Endometrial microvascular endothelial cells (primary cell): ENCODE measurements around the gene LIMK2. TPM values are rescaled to one million over a fixed set of nuclear protein-coding genes. Genes with fewer than 3 reads are reported as not detected.
"Not testable (repeated sequence)": the region's sequence is repeated elsewhere in the genome, so short reads cannot be mapped to it uniquely, and the experiment has no call there.

Experiments used
- in situ Hi-C: cut with HindIII; loops from 2 replicates; pipeline ENCODE4 v1.10.0; 2017; ENCODE audit warnings: low sequenced_read_pairs, low pct_unique_long_range_greater_than_20kb; ENCODE audit errors: inconsistent ontology term
- total RNA-seq: library from RNA; depleted of rRNA; stranded (reverse); fragments of >200 nt; gene quantifications from one replicate; pipeline ENCODE4 v1.2.3, GENCODE V29; 2015; ENCODE audit errors: inconsistent ontology term

Gene LIMK2
- total RNA-seq, 1 donor from 2014 or later = 45.4 TPM

DNA sequence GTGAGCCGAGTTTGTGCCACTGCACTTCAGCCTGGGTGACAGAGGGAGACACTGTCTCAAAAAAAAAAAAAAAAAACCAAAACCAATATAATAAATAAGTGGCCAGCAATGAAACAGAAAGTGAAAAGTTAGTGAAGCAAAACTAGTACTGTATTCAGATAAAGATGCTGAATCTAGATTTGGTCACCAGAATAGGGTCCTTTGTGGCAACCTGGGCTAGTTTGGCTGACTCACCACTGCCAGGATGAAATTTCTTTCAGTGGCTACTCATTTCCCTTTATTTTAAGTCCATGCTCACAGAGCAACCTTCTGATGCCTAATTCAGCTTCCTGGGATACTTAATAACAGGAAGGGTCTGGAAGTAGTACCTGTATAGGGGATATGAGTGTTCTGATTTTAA lies 26.0 kb downstream of the LIMK2 start:
- in situ Hi-C loops = no loop called here

DNA sequence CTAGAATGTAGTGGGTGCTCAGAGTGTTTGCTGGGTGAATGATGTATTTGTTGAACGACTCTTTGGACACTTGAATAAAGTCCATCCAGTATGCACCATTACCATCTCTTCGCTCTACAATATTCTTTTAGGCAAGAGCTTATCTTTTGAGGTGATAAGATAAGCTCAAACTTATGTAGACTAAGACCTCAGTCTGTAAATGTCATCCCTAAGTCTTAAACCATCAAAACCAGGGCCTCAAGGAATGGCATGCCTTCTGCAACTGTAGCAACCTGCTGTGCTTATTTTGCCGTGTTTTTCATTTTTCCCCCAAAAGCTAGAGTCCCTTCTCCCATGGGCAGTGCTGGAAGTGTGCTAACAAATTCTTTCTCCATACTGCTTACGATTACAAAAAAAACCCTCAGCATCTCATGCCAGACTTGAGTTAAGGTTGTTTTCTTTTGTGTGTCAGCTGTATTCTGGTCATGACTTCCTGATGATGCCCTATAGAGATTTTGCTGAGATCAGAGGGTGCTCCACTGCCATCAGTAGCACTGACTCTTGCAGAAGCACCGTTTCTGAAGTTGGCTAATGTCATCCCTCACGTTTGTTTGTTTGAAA lies 27.8 kb downstream of the LIMK2 start:
- in situ Hi-C loops = no loop called here

DNA sequence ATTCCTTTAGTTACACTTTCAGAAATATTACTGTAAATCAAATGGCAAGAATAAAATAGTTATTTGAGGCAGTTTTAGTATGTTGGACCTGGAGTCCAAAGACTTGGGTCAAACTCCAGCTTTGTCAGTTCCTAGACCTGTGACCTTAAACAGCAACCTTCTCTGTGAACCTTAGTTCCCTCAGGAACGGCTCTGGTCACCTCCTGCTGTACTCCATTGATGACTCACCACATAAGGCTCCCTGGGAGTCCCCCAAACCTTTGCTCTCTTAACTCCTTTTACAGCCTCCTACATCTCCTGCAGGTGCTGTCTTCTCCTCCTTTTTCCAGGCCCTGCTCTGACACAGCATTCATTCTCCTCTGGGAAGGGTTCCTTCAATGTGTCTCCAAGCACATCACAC lies 29.1 kb downstream of the LIMK2 start:
- in situ Hi-C loops = no loop called here

DNA sequence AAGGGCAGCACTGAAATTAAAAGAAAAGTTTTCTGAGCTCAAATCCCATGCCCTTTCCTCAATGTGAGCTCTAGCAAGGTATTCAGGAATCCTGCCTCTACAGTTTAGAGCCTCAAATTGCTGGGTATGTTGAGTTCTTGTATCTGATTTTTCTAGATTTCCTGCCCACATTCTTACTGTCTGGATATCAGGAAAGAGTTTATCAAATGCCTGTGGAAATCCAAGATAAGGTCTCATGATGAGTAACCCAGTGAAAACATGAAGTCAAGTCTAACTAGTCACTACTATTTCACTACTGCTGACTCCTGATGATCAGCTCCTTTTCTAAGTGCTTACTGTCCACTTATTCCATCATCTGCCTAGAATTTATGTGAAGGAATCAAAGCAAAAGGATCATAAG lies 29.8 kb downstream of the LIMK2 start:
- in situ Hi-C loops = no loop called here

DNA sequence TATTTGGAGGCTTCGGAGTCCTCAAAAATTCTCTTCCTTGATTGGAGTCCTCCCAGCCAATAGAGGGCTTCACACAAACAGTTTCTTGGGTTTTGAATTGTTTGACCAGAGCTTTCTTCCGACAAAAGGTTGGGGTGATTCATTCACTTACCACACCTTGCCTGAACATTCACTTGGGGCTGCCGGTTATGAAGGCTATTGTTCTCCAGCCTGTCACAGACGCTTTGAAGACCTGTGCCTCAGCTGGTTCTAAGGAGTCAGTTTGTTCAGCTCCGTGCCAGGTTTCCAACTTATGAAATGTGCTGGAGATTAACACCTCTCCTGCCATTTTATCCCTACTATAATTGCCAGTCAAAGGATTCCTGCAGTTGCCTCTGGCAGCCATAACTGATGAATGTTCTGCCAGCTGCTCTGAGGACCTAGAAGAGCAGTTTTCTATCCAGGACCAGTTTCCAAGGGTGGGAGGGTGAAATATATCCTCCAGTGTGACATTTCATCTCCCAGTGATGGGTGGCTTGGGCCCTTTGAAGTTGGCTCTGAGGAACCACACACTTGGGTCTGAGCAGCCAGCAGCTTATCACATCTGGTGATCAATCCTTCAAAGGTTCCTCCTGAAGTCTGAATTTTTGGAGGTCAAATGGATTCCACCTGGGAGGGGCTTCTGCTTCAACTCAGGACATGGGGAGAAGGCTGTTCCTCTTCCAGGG lies 31.4 kb downstream of the LIMK2 start:
- in situ Hi-C loops = no loop called here

DNA sequence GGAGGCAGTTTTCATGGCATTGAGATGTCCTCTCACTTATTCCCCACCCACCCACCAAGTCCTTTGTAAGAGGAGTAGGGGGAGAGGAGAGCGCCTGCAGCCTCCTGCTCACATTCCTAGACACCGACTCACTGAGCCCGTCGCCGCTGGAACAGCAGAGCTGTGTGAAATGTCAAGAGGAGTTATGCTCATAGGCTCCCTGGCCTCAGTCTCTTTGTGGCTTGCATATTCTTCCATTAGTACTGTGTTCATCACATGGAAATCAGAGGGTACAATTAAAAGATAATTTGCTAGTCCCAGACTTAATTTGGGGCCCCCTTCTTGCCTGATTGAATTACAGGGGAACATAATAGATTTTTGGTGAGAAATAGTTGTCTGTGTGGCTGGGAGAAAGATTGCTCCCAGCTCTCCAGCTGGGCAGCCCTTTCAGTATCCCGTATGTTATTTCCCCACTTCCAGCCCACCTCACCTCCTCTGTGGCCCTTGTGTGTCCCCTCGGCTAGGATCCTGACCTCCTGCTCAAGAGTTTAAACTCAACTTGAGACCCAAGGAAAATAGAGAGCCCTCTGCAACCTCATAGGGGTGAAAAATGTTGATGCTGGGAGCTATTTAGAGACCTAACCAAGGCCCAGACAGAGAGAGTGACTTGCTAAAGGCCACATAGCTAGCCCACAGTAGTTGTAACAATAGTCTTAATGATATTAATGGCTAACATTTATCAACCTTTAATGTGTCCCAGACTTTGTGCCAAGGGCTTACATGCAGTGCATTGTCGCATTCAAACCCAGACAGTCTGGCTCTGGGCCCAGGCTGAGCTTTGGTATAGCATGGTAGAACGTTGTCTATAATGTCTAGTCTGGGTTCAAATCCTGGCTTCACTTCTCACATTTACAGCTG lies 32.2 kb downstream of the LIMK2 start:
- in situ Hi-C loops = no loop called here

DNA sequence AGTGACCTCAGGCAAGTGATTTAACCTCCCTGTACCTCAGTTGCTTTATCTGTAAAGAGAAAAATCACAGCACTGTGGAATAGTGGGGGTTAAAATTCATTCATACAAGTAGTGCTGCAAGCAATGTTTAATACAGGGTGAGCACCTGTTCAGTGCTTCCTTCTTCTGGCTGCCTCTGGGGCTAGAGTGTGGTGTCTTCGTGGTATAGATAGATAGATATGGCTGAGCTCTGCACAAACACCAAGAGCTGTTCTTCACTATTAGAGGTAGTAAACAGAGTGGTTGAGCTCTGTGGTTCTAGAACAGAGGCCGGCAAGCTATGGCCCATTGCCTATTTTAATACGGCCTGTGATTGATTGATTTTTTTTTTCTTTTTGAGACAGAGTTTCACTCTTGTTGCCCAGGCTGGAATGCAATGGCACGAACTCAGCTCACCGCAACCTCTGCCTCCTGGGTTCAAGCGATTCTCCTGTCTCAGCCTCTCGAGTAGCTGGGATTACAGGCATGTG lies 32.9 kb downstream of the LIMK2 start:
- in situ Hi-C loops = no loop called here

DNA sequence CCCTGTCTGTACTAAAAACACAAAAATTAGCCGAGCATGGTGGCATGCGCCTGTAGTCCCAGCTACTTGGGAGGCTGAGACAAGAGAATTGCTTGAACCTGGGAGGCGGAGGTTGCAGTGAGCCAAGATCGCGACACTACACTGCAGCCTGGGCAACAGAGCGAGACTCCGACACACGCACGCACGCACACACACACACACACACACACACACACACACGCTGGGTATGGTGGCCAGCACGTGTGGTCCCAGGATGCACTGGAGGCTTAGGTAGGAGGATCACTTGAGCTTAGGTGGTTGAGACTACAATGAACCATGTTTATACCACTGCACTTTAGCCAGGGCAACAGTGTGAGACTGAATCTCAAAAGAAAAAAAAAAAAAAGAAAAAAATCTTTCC lies 33.9 kb downstream of the LIMK2 start:
- in situ Hi-C loops = not testable (repeated sequence)

DNA sequence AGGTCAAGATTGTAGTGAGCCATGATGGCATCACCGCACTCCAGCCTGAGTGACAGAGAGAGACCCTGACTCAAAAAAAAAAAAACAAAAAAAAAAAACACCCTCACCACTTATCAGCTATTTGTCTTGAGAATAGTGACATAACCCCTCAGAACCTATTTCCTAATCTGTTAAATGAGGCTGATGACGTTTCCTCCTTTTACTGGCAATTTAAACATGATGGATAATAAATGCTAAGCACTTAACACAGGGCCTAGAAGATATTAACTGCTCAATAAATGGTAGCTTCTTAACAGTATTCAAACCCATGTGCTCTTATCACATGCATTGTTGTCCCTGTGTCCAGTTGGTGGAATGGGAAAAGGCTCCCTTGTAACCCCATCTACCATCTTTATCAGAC lies 34.6 kb downstream of the LIMK2 start:
- in situ Hi-C loops = no loop called here

DNA sequence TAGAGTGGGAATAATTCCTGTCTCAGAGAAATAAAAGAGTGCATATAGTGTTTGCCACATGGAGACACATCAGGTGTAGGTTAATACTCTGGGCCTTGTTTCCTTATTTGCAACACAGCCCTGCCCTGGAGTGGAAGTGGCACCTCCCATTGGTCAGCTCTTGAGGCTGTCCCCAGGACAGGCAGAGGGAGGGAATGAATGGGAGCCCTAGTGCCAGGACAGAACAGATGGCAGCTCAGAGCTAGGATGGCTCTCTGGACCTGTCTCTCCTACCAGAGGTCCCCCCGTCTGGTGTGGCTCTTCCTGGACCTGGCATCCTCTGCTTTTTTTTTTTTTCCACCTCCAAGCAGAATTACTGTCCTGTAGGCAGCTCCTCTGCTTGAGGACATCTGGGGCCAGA lies 35.6 kb downstream of the LIMK2 start:
- in situ Hi-C loops = no loop called here

DNA sequence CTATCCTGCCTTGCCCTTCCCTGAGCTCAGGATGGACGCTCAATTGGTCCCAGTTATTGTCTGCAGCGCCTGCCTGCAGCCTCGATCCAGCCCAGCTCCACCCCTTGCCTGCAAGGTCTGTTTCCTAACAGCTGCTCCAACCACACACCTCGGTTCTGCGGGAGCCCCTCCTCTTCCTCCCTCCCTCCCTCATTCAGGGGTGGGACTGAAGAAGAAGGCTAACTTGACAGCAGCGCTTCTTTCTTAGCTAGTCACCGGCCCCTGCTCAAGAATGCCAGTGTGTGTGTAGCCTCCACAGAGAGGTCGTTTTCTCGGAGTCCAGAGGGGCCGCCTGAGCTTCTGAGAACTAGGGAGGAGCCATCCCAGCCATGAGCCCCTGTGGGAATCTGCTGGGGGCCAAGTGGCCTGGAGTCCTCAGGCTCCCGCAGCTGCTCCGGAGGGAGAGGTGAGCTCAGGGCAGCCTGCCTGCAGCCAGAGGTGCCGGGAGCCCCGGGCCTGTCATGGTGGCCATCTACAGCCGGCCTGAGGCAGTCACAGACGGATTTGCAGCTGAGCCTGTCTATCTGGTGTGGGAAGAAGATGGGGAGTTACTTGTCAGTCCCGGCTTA lies 36.1 kb downstream of the LIMK2 start:
- in situ Hi-C loops = no loop called here

DNA sequence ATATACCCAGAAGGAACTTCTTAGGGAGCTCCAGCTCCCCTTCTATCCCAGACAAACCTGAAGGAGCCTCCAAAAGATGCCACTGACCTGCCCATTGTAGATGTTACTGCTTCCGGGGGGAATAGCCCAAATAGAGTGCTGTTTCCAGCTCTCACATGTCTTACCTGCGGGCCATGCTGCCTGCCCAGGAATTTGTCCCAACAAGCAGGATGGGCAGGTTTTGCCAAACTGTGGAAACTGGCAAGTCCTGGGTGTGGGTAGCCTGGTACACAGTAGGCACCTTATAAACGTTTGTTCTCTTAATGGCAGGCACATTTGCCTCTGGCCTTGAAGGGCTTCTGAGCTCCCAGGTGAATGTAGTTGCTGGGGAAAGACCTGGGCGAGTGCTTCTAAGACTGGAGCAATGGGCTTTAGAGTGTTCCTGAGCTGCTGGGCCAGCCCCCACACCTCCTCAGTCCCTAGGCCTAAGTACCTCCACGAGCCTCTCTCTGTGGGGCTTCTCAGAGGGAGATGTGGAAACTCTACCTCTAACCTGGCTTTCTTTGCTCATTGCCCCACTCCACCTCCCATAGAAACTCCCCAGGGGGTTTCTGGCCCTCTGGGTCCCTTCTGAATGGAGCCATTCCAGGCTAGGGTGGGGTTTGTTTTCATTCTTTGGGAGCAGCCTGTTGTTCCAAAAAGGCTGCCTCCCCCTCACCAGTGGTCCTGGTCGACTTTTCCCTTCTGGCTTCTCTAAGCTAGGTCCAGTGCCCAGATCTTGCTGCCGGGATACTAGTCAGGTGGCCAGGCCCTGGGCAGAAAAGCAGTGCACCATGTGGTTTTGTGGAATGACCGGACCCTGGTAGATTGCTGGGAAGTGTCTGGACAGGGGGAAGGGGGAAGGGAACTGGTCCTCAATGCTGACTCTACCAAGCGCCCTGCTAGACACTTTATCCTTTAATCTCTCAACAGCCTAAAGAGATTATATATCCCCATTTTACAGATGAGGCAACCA lies 37.2 kb downstream of the LIMK2 start:
- in situ Hi-C loops = no loop called here

DNA sequence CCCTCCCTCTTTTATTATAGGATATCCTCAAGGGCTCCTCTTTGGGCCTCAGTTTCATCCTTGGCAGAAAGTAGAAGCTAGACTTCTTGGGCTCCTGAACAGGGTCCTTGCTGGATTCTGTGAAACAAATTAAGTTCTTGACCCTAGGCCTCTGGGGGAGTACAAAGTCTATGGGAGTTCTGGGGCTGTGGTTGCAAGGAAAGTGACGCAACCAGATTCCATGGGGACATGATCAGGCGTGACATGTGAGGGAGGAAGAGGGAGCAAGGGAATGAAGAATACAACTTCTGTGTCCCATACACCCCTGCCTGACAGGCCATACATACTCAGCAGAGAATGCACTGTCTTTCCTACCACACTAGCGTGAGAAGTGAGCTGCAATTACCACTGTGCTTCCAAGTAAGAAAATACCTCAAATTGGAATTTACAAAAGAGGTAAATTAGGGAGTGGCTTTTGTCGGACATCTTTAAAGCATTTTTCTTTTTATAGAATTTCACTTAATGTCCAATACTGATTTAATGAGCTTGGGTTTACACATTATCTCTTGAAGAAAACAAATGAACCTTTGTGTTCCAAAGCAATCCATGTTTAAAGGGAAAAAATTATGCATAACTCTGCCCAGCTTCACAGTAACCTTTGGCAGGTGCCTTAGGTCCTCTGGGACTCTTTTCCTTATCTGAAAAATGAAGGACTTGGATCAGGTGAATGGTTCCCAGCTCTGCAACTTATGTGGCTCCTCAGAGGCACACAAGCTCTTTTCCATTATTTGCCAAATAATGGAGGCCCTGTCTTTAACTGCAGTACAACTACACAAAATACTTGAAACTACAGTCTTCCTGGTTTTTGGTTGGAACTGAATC lies 38.9 kb downstream of the LIMK2 start:
- in situ Hi-C loops = no loop called here

DNA sequence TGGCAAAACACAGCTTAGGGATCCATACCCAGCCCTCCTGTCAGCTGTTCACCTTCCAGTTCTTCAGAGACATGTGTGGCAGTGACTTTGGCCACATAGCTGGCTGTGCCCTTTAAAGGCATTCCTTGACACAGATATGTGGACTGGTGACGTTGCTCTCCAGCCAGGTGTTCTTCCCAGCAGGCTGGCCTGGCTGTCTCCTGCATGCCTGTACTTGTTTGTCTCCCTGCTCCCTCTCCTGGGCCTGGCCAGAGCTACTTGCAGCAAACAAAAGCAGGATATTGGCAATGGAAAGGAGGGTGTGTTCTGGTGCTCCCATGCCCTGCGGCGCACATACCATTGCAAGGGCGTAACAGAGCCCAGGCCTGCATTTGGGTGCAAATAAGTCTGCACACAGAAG lies 41.9 kb downstream of the LIMK2 start:
- in situ Hi-C loops = no loop called here

DNA sequence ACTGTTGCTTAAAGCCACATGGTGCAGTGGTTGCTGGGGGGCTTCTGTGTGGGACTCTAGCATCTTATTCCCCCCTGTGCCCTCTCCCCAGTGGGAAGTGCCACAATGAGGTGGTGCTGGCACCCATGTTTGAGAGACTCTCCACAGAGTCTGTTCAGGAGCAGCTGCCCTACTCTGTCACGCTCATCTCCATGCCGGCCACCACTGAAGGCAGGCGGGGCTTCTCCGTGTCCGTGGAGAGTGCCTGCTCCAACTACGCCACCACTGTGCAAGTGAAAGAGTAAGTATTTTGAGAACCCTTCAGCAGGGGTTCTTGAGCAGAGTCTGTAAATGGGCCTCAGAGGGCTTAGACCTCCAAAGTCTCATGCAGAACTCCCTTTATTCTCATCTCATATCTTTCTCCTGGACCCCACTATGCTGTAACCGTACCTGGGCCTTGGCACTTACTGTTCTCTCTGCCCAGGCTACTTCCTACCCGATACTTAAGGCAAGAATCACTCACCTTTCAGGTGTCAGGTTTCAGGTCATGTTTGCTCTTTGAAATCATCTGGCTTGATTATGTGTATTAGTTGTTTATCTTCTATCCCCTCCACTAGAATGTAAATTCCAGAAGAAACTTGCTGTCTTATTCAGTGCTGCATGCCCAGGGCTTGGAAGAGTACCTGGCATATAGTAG lies 47.8 kb downstream of the LIMK2 start:
- in situ Hi-C loops = no loop called here

DNA sequence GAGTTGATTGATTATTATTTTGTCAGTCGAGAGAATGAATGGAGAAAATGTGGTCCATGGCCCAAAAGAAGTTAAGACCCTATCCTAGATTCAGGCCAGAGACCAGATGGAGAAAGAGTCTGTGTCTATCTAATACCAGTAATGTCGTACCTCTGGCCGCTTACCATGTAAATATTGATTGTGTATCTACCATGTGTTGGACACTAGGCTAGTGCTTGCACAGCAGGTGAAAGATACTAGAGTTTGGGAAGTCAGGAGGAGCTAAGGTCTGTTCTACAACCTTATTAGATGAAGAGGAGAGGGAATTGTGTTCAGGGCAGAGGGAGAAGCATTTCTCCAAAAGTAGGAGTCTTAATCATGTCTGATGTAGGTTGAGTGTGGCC lies 48.4 kb downstream of the LIMK2 start:
- in situ Hi-C loops = no loop called here
